Small intestine (tissue), 7 donors: ENCODE data around the gene KLRC4. TPM values are rescaled to one million over a fixed set of nuclear protein-coding genes. Genes with fewer than 3 reads are reported as not detected.

ENCODE experiments used
- DNase-seq, 2 donors: peaks; one replicate each; pipeline versions ENCODE4 v3.0.0 to v3.0.0-alpha.2; 2013
- FAIRE-seq: peaks from 2 replicates; lab custom pipeline; 2012; peaks lifted over from hg19 to GRCh38; lab: Jason Lieb, UNC
- H3K27ac ChIP-seq, 3 donors: one replicate each; pipeline ENCODE4 v1.5.1; 2013; ENCODE audit warnings: low read length in 2 of 3, mild to moderate bottlenecking in 2 of 3, control low read depth in 1 of 3, inconsistent platforms in 1 of 3, low read depth in 1 of 3, moderate library complexity in 1 of 3
- H3K27me3 ChIP-seq, 3 donors: one replicate each; pipeline ENCODE4 v1.6.1; 2013; ENCODE audit warnings: low read length in 3 of 3, inconsistent platforms in 1 of 3; ENCODE audit not compliant: control insufficient read depth in 3 of 3, insufficient read depth in 3 of 3
- H3K36me3 ChIP-seq, 3 donors: one replicate each; pipeline ENCODE4 v1.6.1; 2013; ENCODE audit warnings: low read length in 3 of 3, inconsistent platforms in 1 of 3, low read depth in 1 of 3, mild to moderate bottlenecking in 1 of 3, moderate library complexity in 1 of 3; ENCODE audit not compliant: control insufficient read depth in 3 of 3, insufficient read depth in 2 of 3
- H3K4me1 ChIP-seq, 3 donors: one replicate each; pipeline ENCODE4 v1.6.1; 2013; ENCODE audit warnings: low read length in 2 of 3, inconsistent platforms in 1 of 3, low read depth in 1 of 3, mild to moderate bottlenecking in 1 of 3, moderate library complexity in 1 of 3; ENCODE audit not compliant: control insufficient read depth in 3 of 3, insufficient read depth in 2 of 3
- H3K4me3 ChIP-seq, 3 donors: one replicate each; pipeline ENCODE4 v1.5.1; 2013; ENCODE audit warnings: low read length in 3 of 3, control low read depth in 1 of 3, inconsistent platforms in 1 of 3, low read depth in 1 of 3, mild to moderate bottlenecking in 1 of 3, moderate library complexity in 1 of 3
- H3K9me3 ChIP-seq, 2 donors: one replicate each; pipeline ENCODE4 v1.6.1; 2013; ENCODE audit warnings: low read depth in 1 of 2, low read length in 1 of 2; ENCODE audit not compliant: control insufficient read depth in 2 of 2, insufficient read depth in 1 of 2
- WGBS, 3 donors: extraction: QIAGEN DNeasy Blood & Tissue Kit; methylation state at CpG; one replicate each; pipeline ENCODE4 v1.1.7; 2013; 5-methylcytosine and 5-hydroxymethylcytosine counted together
- polyA plus RNA-seq, 4 donors: library from polyadenylated mRNA; stranded (reverse) in 3 of 4; unstranded in 1 of 4; fragments of 200-250 nt in 3 of 4; fragments of 120-200 nt in 1 of 4; gene quantifications; one replicate each; pipeline versions ENCODE4 v1.2.1 to v1.2.3, GENCODE V29; 2013
- donor health status: healthy with polysubstance abuse.
- donor health status: control.
- donor health status: control.
- donor health status: Bipolar disorder and iron deficiency.
- donor health status: healthy.

The KLRC4 gene
- polyA plus RNA-seq, 4 donors, result 0.06 to 0.66 TPM; not detected in 2

DNA sequence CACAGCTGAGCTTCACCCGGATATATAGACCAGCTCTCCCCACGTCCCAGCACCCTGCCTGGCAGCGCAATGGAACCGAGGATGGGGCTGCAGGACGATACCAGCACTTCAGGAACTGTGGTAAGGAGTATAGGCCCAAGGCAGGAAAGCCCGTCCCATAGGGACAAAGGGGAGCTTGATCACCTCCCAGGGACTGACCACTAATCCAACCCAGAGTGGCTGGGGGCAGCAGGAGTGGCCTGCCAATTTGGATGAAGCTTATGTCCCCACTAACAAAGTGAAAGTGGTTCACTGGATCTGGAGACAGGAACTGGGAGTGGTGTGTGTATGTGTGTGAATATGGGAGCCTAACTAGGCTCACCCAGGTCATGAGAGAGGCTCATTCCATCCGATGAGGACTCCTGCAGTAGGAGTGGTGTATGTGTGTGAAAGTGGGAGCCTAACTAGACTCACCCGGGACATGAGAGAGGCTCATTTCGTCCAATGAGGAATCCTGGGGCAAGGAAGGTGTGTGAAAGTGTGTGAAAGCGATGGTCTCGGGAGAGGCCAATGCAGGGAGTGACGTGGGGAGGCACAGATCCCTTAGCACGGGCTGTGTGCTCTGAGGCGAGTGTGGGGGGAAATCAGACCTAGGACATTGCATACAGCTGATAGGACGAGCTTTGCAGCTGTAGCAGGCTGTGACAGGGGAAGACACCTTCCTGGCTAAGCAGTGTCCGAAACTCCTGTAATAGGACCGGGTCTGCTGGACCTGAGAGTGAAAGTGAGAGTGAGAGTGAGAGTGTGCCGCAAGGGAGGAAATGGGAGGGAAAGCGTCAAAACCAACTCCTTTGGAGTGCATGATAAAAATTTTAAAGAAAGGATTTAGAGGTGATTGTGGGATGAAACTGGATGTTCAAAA lies 45.4 kb downstream of the KLRC4 start:
- DNase-seq (peak; percentile 73 to 76), FAIRE-seq (no peak)
- 3 to 15% (median 7%) methylated on average over 19 of the region's 19 CpGs for WGBS, 3 donors
- H3K27ac ChIP-seq, result peak overlapping the region; percentile 69 to 97 (median 95)
- H3K4me3 ChIP-seq, result peak overlapping the region; percentile 53 to 81 (median 53)
- H3K36me3 ChIP-seq, result peaks cover 0 to 1% (median 0%) of the 10 kb centered on the region in 3 donors
- H3K27me3 ChIP-seq, result no peaks in the 10 kb centered on the region
- peaks cover 0 to 36% (median 2%) of the 10 kb centered on the region in 3 donors for H3K4me1 ChIP-seq
- H3K9me3 ChIP-seq, result no peaks in the 10 kb centered on the region

DNA sequence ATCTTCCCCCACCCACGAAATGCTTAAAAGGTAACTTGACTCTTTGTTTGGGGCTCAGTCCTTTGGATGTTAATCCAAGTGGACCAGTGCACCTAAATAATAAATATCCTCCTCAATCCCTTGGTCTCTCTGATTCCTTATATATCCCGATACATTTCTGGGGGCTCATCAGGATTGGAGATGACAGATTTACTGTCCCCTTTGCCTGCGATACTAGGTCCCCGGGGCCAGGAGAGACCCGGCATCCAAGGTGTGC lies 46.0 kb downstream of the KLRC4 start:
- Histone ChIP-seq H3K36me3 (peaks cover 0 to 1% (median 0%) of the 10 kb centered on the region in 3 donors), H3K4me1 (peaks cover 0 to 36% (median 2%) of the 10 kb centered on the region in 3 donors), H3K4me3 (peak overlapping the region in 2 of 3 donors; percentile 53 to 81), H3K27me3 (no peaks in the 10 kb centered on the region), H3K9me3 (no peaks in the 10 kb centered on the region), H3K27ac (peak overlapping the region; percentile 69 to 97 (median 95))
- FAIRE-seq, result no peak
- DNase-seq, result no peak
- WGBS, 3 donors, result 11 to 49% (median 31%) methylated on average over 5 of the region's 5 CpGs

DNA sequence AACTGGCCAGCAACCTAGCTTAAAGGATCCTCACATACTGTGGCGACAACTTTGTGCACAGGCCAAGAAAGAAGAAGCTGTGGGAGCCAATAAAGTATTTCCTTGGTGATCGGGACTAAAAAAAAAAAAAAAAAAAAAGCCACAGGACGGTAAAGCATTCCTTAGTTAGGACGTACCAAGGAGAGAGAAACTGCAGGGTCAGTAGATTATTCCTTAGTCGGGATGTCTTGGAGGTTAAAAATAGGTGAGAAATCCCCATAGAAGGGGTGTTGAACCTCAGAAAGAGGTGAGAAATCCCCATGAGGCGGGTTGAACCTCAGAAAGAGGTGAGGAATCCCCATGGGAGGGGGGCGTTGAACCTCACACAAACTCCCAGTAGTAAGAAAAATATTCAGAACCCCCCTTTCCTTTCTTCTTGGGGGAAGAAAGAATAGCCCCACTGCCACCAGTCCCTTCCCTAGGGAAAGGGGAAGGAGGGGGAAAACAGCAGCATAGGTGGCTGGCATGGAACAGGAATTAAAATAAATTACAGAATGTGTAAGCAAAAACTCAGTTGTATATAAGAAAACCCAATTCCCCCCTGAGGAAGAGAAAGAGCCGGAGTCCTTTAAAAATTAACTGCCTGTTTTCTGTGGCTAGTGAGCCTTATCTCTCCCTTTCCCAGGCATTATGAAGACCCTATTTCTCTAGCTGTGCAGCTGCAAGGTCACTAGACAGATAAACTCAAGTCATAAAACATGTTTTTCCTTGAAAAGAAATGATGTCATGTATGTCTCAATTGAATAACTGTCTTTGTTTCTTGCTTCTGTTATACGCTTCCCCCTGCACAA lies 46.5 kb downstream of the KLRC4 start:
- Histone ChIP-seq H3K9me3 (peaks cover 0 to 4% of the 10 kb centered on the region in 2 donors), H3K4me3 (peak overlapping the region in 1 of 3 donors; percentile 53), H3K4me1 (peaks cover 0 to 36% (median 2%) of the 10 kb centered on the region in 3 donors), H3K27ac (peak overlapping the region in 2 of 3 donors; percentile 69 to 95), H3K36me3 (peaks cover 0 to 1% (median 0%) of the 10 kb centered on the region in 3 donors), H3K27me3 (no peaks in the 10 kb centered on the region)
- peak; percentile 23 to 54 for DNase-seq
- no peak for FAIRE-seq
- WGBS, 3 donors, result 20 to 39% (median 25%) methylated on average over 9 of the region's 9 CpGs

DNA sequence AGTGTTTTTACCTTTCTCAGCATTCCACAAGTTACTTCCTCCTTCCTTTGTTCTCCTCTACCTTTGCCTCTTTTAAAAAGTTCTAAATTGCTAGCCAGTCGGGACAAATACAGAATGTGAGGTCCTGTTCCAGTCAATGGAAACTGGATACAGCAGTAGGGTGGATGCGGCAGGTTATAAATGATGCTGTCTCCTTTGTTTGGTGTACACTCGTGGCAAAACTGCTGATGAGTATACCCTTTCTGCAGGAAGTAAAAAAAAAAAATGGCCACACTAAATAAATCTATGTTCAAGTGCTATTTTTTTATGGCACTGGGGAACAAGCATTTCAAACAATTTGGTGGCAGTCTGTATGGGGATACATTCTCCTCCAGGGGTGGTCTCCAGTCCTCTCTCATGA lies 47.2 kb downstream of the KLRC4 start:
- H3K4me3 ChIP-seq, result no peak overlapping the region
- DNase-seq (peak in 1 of 2 donors; percentile 35), FAIRE-seq (no peak)
- peaks cover 0 to 5% of the 10 kb centered on the region in 2 donors for H3K9me3 ChIP-seq
- peaks cover 0 to 36% (median 2%) of the 10 kb centered on the region in 3 donors for H3K4me1 ChIP-seq
- 25 to 45% (median 40%) methylated on average over 3 of the region's 3 CpGs for WGBS, 3 donors
- H3K36me3 ChIP-seq, result no peaks in the 10 kb centered on the region
- peak overlapping the region in 2 of 3 donors; percentile 32 to 69 for H3K27ac ChIP-seq
- no peaks in the 10 kb centered on the region for H3K27me3 ChIP-seq

DNA sequence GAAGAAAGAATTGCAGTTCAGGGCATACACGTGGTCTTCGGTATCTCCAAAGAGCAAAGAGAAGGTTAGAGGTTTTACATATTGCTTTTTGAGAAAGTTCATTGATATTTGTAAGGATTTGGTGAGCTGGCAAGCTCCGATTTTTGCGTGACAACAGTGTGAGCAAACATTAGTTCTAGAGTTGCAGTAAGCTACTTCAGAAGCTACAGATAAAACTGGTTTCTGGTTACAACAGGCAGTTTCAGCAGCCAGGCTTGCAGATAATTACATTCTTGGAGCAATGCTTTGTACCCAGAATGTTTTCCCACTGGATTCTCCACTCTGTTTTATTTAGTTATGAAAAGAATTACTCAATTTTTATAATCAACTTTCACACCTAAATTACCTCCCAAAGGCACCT lies 47.9 kb downstream of the KLRC4 start:
- FAIRE-seq, result no peak

DNA sequence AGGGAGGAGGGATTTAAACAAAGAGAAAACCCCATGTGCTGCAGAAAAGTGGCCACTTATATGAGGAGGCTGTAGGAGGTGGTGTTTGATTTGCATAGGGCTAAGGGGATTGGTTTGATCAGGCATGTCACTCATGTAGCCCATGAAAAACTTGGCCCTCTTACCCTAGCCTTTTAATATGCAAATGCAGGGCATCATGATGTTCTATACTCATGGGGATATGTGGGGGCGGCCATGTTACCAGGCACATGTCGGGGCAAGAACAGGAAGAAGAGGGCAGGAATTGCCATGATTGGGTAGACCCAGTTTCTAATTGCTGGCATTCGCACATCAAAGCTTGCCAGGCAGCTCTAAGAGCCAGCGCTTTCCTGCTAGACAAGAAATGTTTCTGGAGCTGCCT lies 48.5 kb downstream of the KLRC4 start:
- WGBS, 3 donors, result 91 to 95% (median 93%) methylated on average over 4 of the region's 4 CpGs
- DNase-seq, result no peak
- Histone ChIP-seq H3K27ac (no peak overlapping the region), H3K4me1 (peaks cover 0 to 25% (median under 1%) of the 10 kb centered on the region in 3 donors), H3K9me3 (peaks cover 0 to 5% of the 10 kb centered on the region in 2 donors), H3K36me3 (no peaks in the 10 kb centered on the region), H3K4me3 (no peak overlapping the region), H3K27me3 (no peaks in the 10 kb centered on the region)
- no peak for FAIRE-seq

More for the DNA sequence above, 47.9 kb downstream of the KLRC4 start:
- Histone ChIP-seq H3K4me1 (peaks cover 0 to 30% (median 2%) of the 10 kb centered on the region in 3 donors), H3K27ac (peak overlapping the region in 1 of 3 donors; percentile 24), H3K27me3 (no peaks in the 10 kb centered on the region), H3K4me3 (no peak overlapping the region), H3K9me3 (peaks cover 0 to 5% of the 10 kb centered on the region in 2 donors), H3K36me3 (no peaks in the 10 kb centered on the region)
- peak in 1 of 2 donors; percentile 25 for DNase-seq
- 75 to 82% (median 78%) methylated on average over 4 of the region's 4 CpGs for WGBS, 3 donors

DNA sequence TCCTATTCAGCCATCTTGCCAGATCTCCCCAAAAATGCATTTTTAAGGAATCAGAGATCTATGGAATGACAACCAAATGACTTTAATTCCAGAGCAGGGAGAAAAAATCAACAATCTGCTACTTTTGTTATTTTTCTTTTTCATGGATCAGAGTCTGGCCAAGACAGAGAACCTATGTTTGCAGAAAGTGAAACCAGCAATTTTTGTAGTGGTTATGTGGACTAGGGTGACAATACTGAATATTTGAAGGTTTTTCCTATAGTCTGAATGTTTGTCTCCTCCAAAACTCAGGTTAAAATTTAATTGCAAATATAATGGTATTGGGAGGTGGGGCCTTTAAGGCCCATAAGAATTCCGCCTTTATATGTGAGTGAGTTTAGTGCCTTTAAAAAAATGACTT lies 50.6 kb downstream of the KLRC4 start:
- no peak overlapping the region for H3K4me3 ChIP-seq
- H3K27ac ChIP-seq, result no peak overlapping the region
- DNase-seq (no peak), FAIRE-seq (no peak)
- 53 to 93% (median 92%) methylated on average over 1 of the region's 1 CpG for WGBS, 3 donors
- H3K27me3 ChIP-seq, result no peaks in the 10 kb centered on the region
- H3K36me3 ChIP-seq, result no peaks in the 10 kb centered on the region
- peaks cover 0 to 17% (median 0%) of the 10 kb centered on the region in 3 donors for H3K4me1 ChIP-seq
- peaks cover 0 to 5% of the 10 kb centered on the region in 2 donors for H3K9me3 ChIP-seq

DNA sequence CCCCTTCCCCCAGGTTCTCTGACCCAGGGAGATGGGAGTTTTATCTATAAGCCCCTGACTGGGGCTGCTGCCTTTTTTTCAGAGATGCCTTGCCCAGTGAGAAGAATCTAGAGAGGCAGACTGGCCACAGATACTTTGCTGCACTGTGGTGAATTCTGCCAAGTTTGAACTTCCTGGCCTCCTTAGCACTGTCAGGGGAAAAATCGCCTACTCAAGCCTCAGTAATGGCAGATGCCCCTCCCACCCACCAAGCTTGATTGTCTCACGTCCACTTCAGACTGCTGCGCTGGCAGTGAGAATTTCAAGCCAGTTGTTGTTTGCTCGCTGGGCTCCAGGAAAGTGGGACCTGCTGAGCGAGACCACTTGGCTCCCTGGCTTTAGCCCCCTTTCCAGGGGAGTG lies 51.4 kb downstream of the KLRC4 start:
- Histone ChIP-seq H3K4me3 (no peak overlapping the region), H3K27ac (no peak overlapping the region), H3K36me3 (no peaks in the 10 kb centered on the region), H3K27me3 (no peaks in the 10 kb centered on the region), H3K4me1 (peaks cover 0 to 9% (median 0%) of the 10 kb centered on the region in 3 donors), H3K9me3 (peaks cover 0 to 5% of the 10 kb centered on the region in 2 donors)
- WGBS, 3 donors, result 82 to 85% (median 85%) methylated on average over 5 of the region's 5 CpGs
- DNase-seq, result no peak
- no peak for FAIRE-seq
